NCI-H1436 (cell line): ENCODE results near the gene E2F1.
"Not testable (repeated sequence)": the region's sequence is repeated elsewhere in the genome, so short reads cannot be mapped to it uniquely, and the experiment has no call there.

Experiments used
- DNase-seq: peaks from one replicate; lab custom pipeline; 2025; lab: John Stamatoyannopoulos, UW

The E2F1 gene

DNA sequence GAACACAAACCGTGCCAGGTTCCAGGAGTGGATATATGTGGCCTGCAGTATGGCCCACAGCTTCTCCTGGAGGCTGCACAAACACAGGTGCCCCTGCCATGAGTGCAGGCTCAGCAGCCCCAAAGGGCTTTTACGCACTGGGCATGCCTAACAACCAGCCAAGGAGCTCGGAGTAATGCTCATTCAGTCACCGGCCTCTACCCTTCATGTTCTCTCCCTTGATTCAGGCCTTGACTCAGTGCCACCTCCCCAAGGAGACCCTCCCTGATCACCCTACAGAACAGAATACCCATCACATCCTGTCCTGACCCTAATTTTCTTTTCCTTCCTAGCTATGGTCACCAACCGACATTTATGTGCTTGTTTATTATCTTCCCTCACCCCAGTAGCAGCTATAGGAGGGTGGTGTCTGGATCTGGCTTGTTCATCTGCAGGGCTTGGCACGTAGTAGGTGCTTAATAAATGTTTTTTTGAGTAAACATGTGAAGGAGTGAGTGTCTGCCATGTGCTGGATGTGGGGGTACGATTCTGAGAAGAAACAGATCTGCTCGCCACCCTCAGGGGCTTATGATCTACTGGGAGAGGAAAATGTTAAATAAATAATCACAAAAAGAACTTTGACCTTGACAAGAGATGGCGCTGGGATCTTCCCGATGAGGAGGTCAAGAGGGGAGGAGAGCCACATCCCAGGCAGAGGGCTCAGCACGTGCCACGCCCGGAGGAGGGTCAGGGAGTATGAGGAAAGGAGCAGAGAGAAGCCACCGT lies 24.7 kb upstream of the E2F1 start:
- no peak for DNase-seq

DNA sequence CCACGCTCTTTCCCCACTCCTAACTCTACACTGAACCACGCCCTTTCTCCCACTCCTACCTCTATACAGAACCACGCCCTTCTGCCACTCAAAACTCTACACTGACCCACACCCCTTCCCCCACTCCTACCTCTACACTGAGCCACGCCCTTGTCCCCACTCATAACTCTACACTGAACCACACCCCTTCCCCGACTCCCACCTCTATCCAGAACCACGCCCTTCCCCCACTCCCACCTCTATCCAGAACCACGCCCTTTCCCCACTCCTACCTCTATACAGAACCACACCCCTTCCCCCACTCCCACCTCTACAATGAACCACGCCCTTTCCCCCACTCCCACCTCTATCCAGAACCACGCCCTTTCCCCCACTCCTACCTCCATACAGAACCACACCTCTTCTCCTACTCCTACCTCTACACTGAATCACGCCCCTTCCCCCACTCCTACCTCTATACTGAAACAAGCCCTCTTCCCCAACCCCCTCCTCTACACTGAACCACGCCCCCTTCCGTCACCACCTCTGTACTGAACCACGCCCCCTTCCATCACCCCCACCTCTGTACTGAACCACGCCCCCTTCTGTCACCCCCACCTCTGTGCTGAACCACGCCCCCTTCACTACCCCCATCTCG lies 23.8 kb upstream of the E2F1 start:
- DNase-seq: no peak

DNA sequence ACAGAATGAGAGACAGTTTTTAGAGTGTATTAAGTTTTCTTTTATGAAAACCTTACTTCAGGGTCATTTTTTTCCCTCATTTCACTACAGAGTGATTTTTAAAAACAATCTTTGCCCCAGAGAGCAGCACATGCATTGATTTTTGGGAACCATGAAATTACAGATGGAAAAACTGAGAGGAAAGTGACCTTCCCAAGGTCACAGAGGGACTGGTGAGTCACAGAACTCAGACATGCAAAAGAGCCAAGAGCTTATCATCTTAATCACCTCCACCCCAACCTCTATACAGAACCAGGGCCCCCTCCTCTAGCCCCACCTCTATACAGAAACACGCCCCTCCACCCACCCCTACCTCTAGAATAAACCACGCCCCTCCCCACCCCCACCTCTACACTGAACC lies 23.2 kb upstream of the E2F1 start:
- no peak for DNase-seq

DNA sequence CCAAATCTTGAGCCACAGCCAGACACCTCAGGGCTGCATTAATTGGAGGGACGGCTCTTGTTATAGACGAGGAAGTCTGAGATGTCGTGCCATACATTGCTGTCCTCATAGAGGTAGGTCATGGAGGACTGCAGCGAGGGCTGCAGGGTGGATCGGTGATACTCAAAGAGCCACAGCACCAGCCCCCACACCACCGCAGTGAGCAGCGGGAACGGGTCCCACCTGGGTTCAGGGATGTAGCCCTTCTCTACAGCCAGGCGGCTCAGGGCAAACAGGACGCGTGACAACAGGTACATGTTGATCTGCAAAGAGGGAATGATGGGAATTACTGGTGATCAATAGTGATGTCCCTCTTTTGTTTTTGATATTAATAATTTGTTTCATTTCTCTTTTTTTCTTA lies 21.5 kb upstream of the E2F1 start:
- DNase-seq: no peak

DNA sequence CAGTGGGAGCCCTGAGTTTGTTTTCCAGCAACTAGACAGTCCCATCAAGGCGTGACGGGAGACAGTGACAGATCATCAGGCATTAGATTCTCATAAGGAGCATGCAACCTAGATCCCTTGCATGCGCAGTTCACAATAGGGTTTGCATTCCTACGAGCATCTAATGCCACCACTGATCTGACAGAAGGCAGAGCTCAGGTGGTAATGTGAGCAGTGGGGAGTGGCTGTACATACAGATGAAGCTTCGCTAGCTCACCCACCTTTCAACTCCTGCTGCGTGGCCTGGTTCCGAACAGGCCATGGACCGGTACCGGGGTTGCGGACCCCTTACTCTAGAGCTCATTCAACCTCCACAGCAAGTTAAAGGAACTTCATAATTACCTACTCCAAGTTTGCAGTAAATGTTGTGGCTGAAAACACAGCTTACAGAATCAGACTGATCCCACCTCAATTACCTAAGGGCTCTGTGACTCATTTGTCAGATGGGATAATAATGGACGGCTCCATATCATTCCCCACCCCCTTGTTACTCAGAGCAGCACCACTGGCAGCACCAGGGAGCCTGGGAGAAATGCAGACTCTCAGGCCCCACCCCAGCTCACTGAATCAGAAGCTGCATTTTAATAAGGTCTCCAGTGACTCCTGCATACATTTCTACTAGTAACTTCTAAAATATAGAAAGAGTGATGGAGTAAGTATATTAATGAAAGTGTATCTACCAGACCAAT lies 18.2 kb upstream of the E2F1 start:
- DNase-seq: no peak

DNA sequence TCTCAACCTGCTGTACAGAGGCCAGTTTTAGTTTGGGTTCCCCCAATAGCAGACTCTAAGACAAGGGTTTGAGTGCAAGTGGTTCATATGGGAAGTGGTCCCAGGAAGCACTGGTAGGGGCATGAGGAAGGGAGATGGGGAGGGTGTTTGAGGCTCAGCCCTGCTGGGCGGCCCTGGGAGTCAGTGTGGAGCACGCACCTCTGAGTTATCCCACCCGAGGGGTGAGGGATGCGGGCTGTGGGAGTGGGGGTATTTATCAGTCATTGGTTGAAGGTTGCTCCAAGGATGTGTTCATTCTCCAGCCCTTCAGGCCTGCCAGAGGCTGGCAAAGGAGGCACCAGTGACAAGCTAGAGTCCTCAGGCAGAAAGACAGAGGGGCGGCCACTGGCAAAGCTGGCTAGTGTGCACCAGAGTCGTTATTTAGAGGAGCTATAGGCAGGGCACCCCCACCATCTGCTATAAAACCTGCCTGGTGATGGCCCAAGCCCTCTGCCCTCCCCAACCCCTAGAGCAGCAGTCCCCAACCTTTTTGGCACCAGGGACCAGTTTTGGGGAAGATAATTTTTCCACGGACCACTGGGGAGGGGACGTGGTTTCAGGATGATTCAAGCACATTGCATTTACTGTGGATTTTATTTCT lies 17.4 kb upstream of the E2F1 start:
- DNase-seq: no peak

DNA sequence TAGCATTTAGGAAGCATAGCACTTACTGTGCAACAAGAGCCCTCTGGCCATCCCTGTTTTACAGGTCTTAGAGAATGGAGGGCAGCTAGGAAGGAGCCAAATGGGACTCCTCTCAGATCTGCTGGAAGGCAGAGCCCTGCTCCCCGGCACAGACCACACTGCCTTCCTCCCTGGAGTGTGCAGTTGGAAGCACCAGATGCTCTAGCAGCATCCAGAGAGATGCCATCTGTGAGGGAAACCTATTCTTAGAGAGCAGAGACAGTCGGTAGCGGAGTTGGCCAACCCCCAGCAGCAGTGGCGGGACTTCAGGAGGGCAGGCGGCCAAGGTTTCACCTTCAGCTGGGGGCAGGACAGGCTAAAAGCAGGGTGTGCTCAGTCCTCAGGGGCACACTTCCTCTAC lies 16.7 kb upstream of the E2F1 start:
- DNase-seq: no peak

DNA sequence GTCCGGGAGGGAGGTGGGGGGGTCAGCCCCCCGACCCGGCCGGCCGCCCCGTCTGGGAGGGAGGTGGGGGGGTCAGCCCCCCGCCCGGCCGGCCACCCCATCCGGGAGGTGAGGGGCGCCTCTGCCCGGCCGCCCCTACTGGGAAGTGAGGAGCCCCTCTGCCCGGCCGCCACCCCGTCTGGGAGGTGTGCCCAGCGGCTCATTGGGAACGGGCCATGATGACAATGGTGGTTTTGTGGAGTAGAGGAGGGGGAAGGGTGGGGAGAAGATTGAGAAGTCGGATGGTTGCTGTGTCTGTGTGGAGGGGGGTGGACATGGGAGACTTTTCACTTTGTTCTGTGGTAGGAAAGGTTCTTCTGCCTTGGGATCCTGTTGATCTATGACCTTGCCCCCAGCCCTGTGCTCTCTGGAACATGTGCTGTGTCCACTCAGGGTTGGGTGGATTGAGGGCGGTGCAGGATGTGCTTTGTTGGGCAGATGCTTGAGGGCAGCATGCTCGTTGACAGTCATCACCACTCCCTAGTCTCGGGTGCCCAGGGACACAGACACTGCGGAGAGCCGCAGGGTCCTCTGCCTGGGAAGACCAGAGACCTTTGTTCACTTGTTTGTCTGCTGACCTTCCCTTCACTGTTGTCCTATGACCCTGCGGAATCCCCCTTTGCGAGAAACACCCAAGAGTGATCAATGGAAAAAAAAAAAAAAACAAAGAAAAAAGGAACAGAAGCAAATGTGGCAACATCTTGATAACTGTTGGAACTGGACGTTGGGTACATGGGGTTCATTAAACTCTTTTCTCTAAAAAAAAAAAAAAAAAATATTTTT lies 15.7 kb upstream of the E2F1 start:
- no peak for DNase-seq

DNA sequence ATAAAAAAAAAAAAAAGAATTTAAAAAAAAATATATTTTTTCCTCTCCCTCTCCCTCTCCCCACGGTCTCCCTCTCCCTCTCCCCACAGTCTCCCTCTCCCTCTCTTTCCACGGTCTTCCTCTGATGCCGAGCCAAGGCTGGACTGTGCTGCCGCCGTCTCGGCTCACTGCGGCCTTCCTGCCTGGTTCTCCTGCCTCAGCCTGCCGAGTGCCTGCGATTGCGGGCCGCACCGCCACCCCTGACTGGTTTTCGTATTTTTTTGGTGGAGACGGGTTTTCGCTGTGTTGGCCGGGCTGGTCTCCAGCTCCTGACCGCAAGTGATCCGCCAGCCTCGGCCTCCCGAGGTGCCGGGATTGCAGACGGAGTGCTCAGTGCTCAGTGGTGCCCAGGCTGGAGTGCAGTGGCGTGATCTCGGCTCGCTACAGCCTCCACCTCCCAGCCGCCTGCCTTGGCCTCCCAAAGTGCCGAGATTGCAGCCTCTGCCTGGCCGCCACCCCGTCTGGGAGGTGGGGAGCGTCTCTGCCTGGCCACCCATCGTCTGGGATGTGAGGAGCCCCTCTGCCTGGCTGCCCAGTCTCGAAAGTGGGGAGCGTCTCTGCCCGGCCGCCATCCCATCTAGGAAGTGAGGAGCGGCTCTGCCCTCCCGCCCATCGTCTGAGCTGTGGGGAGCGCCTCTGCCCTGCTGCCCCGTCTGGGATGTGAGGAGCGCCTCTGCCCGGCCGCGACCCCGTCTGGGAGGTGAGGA lies 14.7 kb upstream of the E2F1 start:
- DNase-seq: not testable (repeated sequence)

DNA sequence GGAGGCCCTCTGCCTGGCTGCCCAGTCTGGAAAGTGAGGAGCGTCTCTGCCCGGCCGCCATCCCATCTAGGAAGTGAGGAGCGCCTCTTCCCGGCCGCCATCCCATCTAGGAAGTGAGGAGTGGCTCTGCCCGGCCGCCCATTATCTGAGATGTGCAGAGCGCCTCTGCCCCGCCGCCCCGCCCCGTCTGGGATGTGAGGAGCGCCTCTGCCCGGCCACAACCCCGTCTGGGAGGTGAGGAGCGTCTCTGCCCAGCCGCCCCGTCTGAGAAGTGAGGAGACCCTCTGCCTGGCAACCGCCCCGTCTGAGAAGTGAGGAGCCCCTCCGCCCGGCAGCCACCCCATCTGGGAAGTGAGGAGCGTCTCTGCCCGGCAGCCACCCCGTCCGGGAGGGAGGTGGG lies 12.8 kb upstream of the E2F1 start:
- not testable (repeated sequence) for DNase-seq

DNA sequence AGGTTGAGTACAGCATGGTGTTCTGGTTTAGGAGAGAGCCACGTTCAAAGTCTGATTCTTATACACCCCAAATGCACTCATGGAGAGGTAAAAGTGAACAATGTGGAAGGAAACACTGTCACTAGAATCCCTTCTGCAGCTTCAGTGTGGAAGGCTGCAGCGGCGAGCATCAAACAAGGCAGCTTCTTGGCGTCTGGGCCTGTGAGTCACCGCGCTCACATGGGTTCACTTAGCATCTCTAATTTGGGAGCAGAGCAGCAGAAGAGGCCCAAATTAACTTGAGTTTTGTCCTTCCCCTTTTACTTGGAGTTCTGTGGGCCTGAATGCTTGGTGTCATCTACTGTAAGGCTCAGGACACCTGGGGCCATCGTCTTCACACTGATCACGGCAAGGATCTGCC lies 10.9 kb upstream of the E2F1 start:
- no peak for DNase-seq

DNA sequence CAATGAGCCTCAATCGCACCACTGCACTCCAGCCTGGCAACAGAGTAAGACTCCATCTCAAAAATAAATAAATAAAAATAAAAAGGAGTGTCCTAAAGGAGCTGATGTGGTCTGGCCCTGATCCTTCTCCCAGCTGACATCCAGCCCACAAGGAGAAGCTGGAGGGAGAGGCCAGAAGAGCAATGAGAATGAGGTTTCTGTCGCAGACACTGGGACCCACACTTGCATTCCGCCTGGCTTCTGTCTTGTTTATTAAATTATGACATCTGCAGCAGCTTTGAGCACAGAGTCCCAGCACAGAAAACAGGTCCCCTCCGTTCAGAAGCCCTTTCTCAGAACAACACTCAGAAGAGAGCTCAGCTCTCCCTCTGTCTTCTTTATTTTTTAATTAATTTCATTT lies 10.3 kb upstream of the E2F1 start:
- DNase-seq: no peak

DNA sequence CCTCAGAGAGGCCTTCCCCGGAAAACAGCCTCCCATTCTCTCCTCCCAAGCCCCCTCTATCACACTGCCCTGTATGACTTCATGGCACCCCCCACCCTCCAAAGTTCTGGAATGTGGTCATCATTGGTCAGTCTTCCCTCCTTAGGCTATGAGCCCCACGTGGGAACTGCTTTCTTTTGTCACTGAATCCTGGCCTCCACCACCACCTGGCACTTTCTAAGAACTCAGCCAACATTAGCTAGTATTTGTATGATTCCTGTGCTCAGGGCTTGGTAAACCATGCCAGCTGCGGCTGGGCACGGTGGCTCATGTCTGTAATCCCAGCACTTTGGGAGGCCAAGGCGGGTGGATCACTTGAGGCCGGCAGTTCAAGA lies 8.4 kb upstream of the E2F1 start:
- no peak for DNase-seq

DNA sequence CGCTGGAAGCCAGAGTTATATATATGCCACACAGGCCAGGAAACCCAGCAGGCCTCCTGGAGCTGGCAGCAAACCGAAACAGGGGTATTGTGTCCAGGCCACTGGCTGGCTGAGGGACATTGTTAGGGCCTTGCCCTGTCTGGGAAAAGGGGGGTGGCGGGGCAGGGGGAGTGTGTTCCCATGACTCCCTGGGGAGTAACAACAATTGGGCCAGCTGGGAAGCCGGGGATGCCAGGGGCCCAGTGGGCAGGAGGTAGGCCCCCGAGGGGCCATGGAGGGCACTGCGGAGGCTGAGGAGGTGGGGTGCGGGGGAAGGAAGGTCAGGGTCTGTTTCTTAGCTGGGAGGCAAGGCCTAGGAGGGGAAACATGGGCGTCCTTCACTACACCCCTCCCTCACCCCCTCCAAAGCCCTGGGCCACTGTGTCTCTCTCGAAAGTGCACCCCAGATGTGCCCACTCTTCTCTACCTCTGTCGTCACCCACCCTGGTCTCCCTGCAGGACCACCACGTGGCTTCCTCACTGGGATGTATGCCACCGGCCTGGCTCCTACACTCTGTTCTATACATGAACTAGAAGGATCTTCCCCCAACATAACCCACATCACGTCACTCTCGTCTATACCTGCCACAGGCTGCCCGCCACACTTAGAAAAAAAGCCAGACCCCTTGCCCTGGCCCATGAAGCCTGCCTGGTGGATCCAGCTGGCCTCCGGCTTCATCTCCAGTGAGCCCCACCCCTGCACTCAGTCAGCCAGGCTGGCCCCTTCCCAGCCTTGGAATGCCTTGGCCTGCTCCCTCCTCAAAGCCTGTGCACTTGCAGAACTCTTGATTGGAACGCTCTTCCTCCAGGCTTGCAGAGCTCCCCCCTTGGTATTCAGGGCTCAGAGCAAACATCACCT lies 7.8 kb upstream of the E2F1 start:
- DNase-seq: no peak

DNA sequence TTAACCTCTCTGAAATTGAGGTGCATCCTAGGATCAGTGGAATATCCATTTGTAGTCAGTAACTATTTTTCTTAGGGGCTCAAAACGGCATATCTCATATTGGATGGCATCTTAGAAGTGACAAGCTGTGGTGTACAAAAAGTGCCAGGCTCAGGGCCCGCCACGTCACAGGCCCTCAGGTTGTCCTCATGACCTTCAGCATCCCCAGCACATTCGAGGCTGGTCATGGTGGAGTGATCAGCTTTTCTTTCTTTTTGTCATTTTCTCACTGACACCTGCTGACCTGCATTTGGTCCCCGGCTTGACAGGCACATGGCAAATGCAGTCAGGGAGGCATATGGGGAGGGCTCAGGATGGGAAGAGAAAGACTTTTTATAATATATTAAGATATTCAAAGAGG lies 7.1 kb upstream of the E2F1 start:
- no peak for DNase-seq

DNA sequence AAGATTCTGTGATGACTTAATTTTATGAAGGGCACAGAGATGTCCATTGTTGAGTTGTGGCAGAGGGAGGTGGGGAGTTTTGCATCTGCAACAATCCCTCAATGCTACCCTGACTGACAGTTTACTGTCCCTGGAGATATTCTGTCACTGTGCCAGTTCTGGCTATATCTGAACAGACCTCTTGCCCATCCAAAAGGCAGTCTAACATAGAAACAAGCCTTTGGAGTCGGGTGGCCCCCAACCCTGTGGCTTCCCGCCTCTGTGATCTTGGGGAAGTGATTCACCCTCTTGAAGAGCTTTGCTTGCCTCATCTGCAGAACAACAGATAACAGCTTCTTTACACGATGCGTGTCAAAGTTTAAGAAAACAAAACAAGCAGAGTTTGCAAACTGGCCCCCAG lies 3.8 kb upstream of the E2F1 start:
- DNase-seq: no peak

DNA sequence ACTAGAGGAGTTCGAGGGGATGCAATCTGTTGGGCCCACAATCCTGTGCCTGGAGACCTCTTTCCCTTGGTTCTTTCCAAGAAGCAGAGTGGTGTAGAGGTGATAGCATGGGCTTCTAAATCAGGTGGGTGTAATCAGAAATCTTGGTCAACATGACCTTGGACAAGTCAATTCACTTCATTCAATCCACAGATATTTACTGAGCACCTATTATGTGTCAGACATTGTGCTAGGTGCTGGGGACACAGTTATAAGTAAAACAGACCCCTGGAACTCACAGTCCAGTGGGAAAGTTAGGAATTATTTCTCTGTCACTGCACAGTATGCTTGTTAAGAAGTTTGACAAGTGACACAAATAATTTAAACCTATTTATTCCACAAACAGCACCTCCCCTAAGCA lies 3.3 kb upstream of the E2F1 start:
- DNase-seq: no peak

DNA sequence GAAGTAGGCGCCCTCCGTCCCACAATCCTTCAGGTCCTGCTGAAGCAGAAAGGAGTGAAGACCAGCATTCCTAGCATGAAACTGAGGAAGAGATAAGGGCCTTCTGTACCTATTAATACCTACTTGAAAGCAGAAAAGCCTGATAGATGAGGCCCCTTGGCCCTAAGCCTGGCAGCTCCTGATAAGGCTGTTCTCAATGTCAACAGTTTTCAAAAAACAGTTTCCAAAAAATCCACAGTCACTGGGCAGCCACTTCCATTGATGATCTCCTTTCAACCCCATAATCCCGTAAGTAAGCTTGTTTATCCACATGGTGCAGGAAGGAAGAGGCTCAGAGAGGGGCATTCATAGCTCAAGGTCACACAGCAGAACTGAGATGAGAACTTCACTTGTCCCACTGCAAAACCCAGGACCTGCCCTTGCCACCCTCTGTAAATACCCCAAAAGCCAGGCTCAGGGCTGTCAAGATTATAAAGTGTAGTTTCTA lies 2.8 kb upstream of the E2F1 start:
- no peak for DNase-seq

DNA sequence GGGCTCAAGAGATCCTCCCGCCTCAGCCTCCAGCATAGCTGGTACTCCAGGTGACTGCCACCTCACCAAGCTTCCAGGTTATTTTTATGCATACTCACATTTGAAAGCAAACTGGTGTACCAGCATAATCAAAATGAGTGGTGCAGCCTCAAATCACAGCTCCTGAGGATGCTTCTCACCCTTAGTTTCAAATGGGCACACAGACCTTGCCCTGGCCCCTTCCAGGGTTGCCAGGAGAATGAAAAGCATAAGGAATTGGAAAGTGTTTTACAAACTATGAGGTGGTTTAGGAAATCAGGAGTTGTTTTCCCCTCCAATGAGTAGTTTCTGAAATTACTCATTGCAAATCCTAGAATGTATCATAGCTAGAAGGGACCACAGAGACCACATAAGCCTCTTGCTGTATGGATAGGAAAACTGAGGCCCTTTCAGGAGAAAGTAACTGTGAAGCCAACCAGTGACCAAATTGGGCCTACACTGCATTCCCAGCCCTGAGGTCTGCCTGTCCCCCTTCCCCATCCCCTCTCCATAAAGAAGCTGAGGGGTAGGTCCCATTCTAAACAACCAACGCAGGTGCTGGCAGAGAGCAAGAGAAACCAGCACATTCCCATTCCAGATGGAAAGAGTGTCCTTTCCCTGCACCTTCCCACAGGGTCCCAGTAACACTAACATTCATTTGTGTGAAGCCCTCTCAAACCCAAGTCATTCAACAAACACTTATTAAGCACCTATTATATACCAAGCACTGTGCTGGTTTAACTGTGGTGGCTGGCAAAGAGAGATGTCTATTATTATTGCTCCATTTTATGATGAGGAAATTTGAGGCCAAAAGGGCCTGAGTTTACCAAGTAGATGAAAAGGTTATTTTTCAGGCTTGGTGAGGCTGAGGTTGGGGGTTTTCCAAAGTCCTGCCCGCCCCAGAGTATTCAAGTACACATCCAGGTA lies 2.1 kb upstream of the E2F1 start:
- no peak for DNase-seq
